NCI-H446 treated with DMSO at 0.1 percent for 48 hours (cell line): ENCODE data around the gene UGT1A4.
"Not testable (repeated sequence)": the region's sequence is repeated elsewhere in the genome, so short reads cannot be mapped to it uniquely, and the experiment has no call there.

ENCODE experiments used
- DNase-seq: peaks from one replicate; lab custom pipeline; 2025; lab: John Stamatoyannopoulos, UW

UGT1A4 gene

DNA sequence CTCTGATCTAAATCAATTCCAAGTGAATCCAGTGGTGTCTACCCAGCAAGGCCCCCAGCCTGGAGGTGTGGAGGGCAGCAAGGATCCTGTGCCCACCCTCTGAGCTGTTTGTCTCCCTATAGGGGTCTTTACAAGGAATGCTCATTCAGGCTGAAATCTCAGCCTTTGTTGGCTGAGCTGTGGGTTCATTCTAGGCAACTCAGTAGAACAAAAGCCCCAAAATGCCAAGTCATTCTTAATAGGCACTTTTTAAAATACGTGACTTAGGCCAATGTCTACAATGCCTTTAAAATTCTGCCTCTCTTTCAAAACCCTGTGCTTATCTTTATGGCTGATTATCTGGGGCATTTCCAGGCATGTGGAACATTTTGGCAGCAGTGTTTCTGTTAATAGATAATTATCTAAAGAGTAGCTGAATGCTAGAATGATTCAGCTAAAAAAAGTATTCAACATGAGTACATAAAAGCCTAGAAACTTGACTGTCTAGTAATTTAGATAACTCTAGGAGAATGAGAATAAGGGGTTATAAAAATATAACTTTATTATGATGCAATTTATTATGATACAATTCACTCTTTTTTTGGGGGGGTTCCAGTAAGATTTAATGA, 18.4 kb upstream of the UGT1A4 start:
- DNase-seq: no peak

DNA sequence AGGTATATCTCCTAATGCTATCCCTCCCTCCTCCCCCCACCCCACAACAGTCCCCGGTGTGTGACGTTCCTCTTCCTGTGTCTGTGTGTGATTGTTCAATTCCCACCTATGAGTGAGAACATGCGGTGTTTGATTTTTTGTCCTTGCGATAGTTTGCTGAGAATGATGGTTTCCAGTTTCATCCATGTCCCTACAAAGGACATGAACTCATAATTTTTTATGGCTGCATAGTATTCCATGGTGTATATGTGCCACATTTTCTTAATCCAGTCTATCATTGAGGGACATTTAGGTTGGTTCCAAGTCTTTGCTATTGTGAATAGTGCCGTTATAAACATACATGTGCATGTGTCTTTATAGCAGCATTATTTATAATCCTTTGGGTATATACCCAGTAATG, 17.7 kb upstream of the UGT1A4 start:
- not testable (repeated sequence) for DNase-seq

DNA sequence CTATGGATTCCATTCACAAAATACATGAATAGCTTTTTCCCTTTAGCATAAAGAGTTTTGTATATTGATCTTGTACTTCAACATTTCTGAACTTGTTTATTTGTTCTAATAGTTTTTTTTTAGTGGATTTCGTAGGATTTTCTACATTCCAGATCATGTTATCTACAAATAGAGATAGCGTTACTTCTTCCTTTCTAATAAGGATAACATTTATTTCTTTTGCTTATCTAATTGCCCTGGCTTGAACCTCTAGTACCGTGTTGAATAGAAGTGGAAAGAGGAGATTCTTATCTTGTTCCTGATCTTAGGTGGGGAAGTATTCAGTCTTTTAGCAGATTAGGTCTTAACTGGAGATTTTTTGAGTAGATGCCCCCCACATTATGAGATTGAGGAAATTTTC, 16.3 kb upstream of the UGT1A4 start:
- DNase-seq: no peak

DNA sequence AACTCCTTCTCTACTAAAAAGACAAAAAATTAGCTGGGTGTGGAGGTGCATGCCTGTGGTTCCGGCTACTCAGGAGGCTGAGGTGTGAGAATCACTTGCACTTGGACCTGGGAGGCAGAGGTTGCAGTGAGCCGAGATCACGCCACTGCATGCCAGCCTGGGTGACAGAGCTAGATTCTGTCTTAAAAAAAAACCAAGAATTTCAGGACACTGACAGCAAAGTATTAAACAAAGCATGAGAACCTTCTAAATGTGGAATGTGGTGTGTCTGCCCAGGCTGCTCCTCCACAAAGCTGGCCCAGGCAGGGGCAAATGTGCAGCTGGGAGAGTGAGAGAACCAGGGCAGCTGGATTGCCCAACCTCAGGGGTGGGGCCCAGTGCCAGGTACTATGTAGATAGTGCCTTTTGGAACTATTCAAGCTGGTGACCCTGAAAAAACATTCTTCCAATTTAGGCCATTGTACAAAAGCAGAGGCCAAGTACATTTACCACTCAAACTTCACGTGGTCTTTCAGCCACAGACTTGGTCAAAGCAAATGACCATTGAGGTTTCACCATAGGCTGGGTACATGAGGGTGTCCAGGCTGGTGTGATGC, 12.5 kb upstream of the UGT1A4 start:
- DNase-seq: no peak

DNA sequence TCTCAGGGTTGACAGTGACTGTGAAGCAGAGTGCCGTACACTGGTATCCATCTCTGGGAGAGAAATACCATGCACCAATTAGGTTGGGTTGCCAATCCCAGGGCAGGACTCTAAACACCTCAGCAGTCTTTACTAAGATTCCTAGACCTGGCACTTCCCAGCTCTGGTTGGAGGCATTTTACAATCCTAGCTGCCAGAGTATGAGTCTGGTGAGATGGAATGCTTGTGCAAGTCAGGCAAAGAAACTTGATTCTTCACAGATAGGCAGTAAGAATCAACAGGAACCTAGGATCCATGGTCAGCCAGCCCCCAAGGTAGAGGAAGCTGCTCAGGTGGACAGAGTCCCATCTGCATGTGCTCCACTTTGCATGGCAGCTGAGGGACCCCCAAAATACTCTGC, 11.8 kb upstream of the UGT1A4 start:
- no peak for DNase-seq

DNA sequence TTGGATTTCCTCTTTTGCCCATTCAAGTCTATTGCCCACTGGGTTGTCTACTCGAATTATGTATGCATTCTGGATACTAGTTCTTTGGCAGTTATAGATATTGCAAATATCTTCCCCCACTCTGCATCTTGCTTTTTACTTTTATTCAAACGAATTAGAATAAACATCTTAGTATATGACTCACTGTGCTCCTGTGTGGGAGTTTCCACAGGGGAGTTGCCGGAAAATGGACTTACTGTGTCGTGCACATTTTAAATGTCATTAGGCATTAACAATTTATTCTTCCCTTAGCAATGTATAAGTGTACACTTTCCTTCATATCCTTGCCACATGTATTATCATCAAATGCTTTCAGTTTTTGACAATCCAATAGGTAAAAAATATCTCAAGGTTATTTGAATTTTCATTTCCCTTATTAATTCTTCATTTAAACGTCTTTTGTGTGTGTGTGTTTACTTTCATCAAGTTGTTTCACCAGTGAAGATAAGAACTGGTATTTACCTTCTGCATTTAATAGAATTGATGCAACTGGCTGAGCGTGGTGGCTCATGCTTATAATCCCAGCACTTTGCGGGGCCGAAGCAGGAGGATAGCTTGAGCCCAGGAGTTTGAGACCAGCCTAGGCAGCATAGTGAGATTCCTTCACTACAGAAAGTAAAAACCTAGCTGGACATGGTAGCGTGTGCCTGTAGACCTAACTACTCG, 10.4 kb upstream of the UGT1A4 start:
- no peak for DNase-seq

DNA sequence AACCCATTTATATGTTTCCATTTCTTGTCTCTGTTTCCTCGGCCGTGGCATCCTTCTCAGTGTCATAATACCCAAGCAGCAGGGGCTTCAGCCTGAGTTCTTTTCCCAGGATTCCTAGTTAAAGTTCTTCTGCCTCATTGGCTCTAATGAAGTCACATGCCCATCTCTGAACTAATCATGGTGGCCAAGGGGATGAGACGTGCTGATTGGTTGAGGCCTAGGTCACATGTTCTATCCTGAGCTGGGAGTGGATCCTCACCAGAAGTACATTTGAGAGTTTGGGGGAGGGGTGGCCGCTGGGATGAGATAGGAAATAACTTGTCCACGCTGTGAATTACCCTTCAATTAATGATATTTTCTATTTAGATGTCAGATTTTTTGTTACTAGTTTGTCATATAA, 9.6 kb upstream of the UGT1A4 start:
- no peak for DNase-seq

DNA sequence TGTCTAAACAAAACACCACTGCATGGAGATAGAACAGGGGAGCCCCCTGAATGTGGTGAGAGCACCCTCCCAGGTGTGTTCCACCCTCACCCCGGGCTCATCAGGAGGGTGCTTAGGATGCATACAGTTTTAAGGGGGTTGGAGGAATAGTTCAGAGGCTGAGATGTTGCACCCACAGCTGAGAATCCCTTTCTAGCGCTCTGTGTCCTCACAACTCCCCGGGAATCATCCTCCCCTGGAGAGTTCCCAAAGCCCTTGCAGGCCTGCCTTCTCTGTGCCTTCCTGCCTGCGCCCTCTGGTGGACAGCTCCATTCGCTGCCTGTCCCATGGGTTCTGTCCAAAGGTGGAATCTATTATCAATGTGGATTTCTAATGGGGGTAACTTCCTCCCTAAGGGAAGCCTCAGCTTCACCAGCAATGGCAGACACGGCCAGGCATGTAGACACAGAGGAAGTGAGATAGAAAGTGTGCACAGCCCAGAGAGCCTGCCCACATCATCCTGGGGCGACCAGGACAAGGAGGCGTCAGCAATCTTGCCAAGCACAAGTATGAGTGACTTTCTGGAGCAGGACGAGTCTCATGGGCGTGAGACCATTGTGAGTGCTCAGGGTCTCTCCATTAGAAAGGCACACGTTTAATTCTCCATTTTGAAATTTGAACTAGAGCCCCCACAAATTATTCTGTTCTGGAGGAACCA, 7.1 kb upstream of the UGT1A4 start:
- no peak for DNase-seq

DNA sequence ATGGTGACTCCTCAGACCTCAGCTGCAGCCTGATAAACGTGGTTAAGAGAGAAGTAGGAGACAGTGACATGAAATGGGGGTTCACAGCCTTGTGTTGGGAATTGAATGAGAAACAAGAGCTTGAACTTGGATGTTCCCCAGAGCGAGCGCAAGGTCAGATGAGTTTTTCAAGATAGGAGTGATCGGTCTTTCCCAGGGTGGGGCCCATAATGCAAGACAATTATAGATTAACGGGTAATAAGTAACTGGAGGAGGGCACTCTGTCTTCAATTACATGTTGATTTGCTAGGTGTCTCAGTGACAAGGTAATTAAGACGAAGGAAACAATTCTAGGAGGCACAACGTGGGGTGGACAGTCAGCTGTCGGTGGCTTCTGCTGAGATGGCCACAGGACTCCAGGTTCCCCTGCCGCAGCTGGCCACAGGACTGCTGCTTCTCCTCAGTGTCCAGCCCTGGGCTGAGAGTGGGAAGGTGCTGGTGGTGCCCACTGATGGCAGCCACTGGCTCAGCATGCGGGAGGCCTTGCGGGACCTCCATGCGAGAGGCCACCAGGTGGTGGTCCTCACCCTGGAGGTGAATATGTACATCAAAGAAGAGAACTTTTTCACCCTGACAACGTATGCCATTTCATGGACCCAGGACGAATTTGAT, 5.8 kb upstream of the UGT1A4 start, which contains the start of gene UGT1A5:
Gene UGT1A5 (plus strand): TSS at position 297 of the 651 bp plus-strand sequence. CDS start 85 bp downstream, at position 382.
- no peak for DNase-seq

DNA sequence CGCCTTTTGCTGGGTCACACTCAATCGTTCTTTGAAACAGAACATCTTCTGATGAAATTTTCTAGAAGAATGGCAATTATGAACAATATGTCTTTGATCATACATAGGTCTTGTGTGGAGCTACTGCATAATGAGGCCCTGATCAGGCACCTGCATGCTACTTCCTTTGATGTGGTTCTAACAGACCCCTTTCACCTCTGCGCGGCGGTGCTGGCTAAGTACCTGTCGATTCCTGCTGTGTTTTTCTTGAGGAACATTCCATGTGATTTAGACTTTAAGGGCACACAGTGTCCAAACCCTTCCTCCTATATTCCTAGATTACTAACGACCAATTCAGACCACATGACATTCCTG, 5.3 kb upstream of the UGT1A4 start:
- no peak for DNase-seq

DNA sequence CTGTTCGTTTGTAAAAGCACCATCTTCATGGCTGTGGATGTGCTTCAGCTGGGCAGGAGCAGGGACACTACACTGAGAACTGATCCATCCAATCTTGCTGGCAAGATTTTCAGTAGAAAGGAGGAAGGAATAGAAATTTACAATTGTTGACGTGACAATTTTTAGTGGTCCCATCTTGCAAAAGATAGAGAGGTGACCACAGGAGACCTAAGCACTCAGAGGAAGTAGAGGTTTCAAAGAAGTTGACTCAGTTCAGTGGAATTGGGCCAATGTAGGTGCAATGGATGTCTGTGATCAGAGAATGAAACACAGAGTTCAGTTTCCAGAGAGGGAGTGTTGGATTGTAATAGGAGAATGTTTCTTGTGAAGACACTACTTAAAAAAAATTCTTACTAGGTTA, 4.4 kb upstream of the UGT1A4 start:
- DNase-seq: no peak

DNA sequence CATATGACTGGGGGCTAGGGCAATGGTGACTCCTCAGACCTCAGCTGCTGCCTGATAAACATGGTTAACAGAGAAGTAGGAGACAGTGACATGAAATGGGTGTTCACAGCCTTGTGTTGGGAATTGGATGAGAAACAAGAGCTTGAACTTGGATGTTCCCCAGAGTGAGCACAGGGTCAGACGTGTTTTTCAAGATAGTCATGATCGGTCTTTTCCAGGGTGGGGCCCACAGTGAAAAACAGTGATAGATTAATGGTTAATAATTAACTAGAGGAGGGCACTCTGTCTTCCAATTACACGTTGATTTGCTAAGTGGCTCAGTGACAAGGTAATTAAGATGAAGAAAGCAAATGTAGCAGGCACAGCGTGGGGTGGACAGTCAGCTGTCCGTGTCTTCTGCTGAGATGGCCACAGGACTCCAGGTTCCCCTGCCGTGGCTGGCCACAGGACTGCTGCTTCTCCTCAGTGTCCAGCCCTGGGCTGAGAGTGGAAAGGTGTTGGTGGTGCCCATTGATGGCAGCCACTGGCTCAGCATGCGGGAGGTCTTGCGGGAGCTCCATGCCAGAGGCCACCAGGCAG, 10.3 kb downstream of the UGT1A4 start, which contains the start of gene UGT1A3:
Gene UGT1A3 (plus strand): TSS at position 320 of the 579 bp plus-strand sequence. CDS start 85 bp downstream, at position 405.
- no peak for DNase-seq

DNA sequence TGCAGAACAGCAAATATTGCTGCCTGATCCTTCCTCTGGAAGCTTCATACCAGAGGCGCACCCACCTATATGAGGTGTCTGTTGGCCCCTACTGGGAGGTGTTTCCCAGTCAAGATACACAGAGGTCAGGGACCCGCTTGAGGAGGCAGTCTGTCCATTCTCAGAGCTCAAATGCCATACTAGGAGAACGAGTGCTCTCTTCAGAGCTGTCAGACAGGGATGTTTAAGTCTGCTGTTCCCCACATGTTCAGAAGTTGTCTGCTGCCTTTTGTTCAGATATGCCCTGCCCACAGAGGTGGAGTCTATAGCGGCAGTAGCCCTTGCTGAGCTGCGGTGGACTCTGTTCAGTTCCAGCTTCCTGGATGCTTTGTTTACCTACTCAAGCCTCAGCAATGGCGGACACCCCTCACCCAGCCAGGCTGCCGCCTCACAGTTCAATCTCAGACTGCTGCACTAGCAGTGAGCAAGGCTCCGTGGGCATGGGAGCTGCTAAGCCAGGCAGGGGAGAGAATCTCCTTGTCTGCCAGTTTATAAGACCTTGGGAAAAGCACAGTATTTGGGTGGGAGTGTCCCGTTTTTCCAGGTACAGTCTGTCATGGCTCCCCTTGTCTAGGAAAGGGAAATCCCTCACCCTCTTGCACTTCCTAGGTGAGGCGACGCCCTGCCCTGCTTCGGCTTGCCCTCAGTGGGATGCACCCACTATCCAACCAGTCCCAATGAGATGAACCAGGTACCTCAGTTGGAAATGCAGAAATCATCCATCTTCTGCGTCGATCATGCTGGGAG, 18.5 kb downstream of the UGT1A4 start:
- DNase-seq: not testable (repeated sequence)

DNA sequence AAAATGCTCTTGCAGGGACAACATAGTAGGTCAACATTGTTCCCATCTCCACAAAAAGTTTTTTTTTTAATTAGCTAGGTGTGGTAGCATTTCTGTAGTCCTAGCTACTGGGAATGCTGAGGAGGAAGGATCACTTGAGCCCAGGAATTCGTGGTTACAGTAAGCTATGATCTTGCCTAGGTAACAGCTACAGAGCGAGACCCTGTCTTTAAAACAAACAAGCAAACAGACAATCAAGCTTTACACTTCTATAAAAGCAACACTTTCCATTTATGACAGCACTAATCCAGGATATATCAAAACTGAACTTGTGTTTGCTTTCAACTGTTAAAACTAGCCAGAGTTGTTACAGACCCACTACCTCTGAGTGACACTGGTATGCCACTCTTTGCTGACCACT, 22.3 kb downstream of the UGT1A4 start:
- DNase-seq: no peak

DNA sequence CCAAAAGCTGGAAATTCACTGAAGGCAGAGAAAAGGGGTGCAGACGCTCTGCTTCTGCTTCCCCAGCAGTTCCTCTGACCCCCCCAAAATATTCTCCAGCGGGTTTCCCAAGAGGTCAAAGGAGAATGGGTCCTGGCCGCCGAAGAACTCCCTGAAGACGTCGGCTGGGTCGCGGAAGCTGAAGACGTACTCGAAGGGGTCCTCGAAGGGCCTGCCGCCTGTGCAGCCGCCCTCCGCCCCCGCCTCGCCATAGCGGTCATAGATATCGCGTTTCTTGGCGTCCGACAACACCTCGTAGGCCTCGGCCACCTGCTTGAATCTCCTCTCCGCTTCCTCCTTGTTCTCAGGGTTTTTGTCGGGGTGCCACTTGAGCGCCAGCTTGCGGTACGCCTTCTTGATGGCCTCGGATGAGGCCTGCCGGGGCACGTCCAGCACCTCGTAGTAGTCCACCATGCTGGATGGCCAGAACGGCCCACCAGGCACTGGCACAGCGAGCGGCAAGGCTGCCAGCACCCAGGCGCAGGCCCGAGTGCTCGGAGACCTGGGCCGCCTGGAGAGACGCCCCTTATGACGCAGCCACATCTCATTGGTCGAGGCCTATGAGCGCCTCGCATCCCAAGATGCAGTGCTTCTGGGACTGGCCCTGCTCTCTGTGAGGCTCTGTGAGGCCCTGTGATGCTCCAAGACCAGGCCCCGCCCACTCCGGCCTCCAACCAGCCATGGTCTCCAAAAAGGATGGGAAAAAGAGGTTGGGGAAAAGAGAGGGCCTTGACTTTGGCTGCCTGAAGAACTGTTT, 25.1 kb downstream of the UGT1A4 start:
- DNase-seq: no peak

DNA sequence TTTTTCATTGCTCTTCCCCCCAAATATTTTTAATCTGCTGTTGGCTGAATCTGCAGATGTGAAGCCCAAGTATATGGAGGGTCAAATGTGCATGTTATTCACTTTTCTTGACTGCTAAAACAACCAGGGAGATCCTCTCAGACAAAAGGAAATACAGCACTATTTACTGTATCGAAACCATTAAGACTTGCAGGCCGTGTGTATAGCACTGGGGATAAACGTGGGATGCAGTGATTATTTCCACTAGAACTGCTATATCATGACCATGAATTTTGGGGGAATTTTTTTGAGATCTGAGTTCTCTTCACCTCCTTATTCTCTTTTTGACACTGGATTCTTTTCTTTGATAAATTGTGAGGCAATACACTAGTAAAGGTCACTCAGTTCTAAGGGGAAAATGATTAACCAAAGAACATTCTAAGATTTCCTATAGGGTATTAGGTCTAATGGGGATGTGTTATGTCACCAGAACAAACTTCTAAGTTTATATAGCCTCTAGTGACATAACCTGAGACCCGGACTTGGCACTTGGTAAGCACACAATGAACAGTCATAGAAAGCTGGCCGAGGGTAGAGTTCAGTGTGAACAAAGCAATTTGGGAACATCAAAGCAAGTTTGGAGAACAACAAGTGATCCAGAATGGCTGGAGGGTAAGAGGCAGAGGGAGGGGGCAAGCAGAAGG, 26.7 kb downstream of the UGT1A4 start:
- DNase-seq: no peak

DNA sequence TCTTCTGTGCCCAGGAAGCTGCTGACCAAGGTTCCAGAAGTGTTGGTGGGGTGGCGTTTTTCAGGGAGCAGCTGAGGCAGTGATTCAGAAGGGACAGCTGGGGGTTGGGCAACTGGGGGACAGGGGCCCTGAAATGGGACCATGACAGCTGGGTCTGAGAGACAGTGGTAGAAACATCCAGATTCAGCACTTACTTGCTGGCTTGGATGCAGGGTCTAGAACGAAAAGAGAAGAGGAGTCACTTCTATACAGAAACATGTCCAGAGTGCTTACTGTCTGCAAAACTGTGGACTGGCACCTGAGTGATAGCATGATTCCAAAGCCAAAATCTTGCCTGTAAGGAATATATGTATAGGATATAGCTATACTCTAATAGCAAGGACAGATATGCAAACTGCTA, 27.3 kb downstream of the UGT1A4 start:
- not testable (repeated sequence) for DNase-seq

DNA sequence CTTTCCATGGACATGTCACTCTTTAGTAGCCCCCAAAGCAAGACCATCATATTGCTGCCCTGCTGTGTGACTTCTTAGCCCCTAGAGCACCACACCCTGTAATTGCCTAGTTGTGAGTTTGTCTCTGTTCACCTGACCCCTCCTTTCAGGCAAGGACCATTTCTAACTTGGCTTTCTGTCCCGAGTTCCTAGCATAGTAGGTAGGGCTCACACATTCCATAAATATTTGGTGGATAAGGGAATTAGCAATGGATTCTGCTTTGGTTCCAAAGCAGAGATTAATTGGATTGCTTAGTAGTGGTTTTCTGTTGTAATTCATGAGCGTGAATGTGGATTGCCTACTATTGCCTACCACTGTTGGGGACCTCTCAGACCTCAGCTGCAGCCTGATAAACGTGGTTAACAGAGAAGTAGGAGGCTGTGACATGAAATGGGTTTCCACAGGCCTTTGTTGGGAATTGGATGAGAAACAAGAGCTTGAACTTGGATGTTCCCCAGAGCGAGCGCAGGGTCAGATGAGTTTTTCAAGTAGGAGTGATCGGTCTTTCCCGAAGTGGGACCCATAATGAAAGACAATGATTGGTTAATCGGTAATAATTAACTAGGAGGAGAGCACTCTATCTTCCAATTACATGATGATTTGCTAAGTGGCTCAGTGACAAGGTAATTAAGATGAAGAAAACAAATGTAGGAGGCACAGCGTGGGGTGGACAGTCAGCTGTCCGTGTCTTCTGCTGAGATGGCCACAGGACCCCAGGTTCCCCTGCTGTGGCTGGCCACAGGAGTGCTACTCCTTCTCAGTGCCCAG, 28.1 kb downstream of the UGT1A4 start:
- DNase-seq: no peak

DNA sequence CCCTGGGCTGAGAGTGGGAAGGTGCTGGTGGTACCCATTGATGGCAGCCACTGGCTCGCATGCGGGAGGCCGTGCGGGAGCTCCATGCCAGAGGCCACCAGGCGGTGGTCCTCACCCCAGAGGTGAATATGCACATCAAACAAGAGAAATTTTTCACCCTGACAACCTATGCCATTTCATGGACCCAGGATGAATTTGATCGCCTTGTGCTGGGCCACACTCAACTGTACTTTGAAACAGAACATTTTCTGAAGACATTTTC, 28.7 kb downstream of the UGT1A4 start:
- no peak for DNase-seq
